Measurements from ENCODE around the gene OCA2. TPM values are rescaled to one million over a fixed set of nuclear protein-coding genes. Genes with fewer than 3 reads are reported as not detected.

The OCA2 gene
- total and polyA plus RNA-seq, 2 of the 13 experiments (the other 11 are each of a cell fraction or from before 2014, with no cell fraction given), result 0.02 to 0.05 TPM

DNA sequence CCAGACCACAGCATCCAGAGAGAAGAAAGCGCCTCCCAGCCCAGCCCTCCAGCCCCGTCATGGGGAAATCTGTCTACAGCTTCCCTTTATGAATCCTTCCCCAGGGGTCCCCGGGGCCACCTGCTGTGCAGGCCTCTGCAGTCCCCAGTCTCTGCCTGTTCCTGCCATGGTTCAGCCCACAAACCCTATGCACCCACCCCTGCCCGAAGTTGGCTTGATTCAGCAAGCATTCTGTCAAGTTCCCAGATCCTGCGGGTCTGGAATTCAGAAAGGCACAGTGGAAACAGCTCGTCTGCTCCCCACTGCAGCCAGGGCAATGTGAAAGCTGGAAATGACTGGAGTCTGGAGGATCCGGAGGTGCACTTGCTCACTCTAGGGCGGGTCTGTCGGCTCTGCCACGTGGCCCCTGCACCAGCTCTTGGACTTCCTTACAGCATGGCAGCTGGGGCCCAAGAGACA lies 2.9 kb upstream of the OCA2 start:
- CTCF ChIA-PET (ENCODE audit: low intra/inter-chr PET ratio, low total read pairs), result no interaction called here

GRCh38 chr15:28101201-28101600 lies 2.1 kb upstream of the OCA2 start:
- WGBS (ENCODE audit: low lambda C conversion rate), result 25% methylated on average over 3 of the region's 8 CpGs
- Histone ChIP-seq H3K27ac (ENCODE audit: extremely low read length, insufficient read depth, low read length) (no peak overlapping the region), H2AFZ (ENCODE audit: low read length) (no peak overlapping the region), H4K20me1 (ENCODE audit: insufficient read depth, low read length) (no peaks in the 10 kb centered on the region), H3K36me3 (replicated peaks in 1 of 2; ENCODE audit: control insufficient read depth in 1 of 2, insufficient read depth in 2 of 2, low read length in 2 of 2) (no peaks in the 10 kb centered on the region), H3K9me3 (ENCODE audit: low read length) (no peaks in the 10 kb centered on the region), H3K4me2 (ENCODE audit: low read depth, low read length) (no peak overlapping the region), H3K4me3 (replicated peaks in 1 of 3; ENCODE audit: insufficient read depth in 1 of 3, low read depth in 2 of 3, low read length in 3 of 3) (no peak overlapping the region), H3K27me3 (ENCODE audit: control insufficient read depth in 1 of 2, insufficient read depth in 2 of 2, low read length in 2 of 2) (peaks cover 9 to 65% of the 10 kb centered on the region in 2 experiments; a peak in 4 of 5 replicates), H3K79me2 (ENCODE audit: insufficient read depth, low read length) (no peaks in the 10 kb centered on the region), H3K4me1 (ENCODE audit: insufficient read depth, low read length) (peaks cover 32% of the 10 kb centered on the region), H3K9ac (ENCODE audit: insufficient read depth, low read depth, low read length) (no peak overlapping the region)
- intact Hi-C loops (cut with micrococcal nuclease; ENCODE audit: unreplicated experiment) (no loop called here), in situ Hi-C loops (cut with HindIII; ENCODE audit: extremely low pct_ligation_motif_present, low pct_unique_long_range_greater_than_20kb) (no loop called here)
- no TSS peak for BruUV-seq (replicated peaks)
- DNase-seq (ENCODE audit: low spot score) (no peak), ATAC-seq (no peak), FAIRE-seq (no peak)
- POLR2A ChIA-PET, result no interaction called here
- CTCF ChIA-PET (ENCODE audit: low intra/inter-chr PET ratio, low total read pairs), result no interaction called here
- TF ChIP-seq MAFG (CRISPR knock-in tag; IDR thresholded peaks at IDR 0.05) (no peak), RAD51 (IDR thresholded peaks at IDR 0.05; ENCODE audit: borderline replicate concordance) (no peak), HNF4A (CRISPR knock-in tag; IDR thresholded peaks at IDR 0.05) (no peak), TGIF2 (CRISPR knock-in tag; IDR thresholded peaks at IDR 0.05) (no peak), ZIK1 (CRISPR knock-in tag; IDR thresholded peaks at IDR 0.05; ENCODE audit: borderline replicate concordance, low read depth) (no peak), TFDP1 (CRISPR knock-in tag; IDR thresholded peaks at IDR 0.05; ENCODE audit: borderline replicate concordance) (no peak), ZNF720 (CRISPR knock-in tag; IDR thresholded peaks at IDR 0.05) (no peak), EZH2 (conservative IDR thresholded peaks at IDR 0.05; ENCODE audit: low read depth, low read length) (no peak), USF2 (IDR thresholded peaks at IDR 0.05; ENCODE audit: low read depth, low read length) (no peak), USF2 (CRISPR knock-in tag; IDR thresholded peaks at IDR 0.05; ENCODE audit: borderline replicate concordance) (no peak)
- TF ChIP-seq, protein P1, sequence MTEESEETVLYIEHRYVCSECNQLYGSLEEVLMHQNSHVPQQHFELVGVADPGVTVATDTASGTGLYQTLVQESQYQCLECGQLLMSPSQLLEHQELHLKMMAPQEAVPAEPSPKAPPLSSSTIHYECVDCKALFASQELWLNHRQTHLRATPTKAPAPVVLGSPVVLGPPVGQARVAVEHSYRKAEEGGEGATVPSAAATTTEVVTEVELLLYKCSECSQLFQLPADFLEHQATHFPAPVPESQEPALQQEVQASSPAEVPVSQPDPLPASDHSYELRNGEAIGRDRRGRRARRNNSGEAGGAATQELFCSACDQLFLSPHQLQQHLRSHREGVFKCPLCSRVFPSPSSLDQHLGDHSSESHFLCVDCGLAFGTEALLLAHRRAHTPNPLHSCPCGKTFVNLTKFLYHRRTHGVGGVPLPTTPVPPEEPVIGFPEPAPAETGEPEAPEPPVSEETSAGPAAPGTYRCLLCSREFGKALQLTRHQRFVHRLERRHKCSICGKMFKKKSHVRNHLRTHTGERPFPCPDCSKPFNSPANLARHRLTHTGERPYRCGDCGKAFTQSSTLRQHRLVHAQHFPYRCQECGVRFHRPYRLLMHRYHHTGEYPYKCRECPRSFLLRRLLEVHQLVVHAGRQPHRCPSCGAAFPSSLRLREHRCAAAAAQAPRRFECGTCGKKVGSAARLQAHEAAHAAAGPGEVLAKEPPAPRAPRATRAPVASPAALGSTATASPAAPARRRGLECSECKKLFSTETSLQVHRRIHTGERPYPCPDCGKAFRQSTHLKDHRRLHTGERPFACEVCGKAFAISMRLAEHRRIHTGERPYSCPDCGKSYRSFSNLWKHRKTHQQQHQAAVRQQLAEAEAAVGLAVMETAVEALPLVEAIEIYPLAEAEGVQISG (CRISPR knock-in tag; IDR thresholded peaks at IDR 0.05), result no peak

More for the DNA sequence above, 2.9 kb upstream of the OCA2 start:
- no peaks in the 10 kb centered on the region for H3K9me3 ChIP-seq (ENCODE audit: low read length)
- no peaks in the 10 kb centered on the region for H3K79me2 ChIP-seq (ENCODE audit: insufficient read depth, low read length)
- no TSS peak for BruUV-seq (replicated peaks)
- no peak overlapping the region for H3K4me3 ChIP-seq (replicated peaks in 1 of 3; ENCODE audit: insufficient read depth in 1 of 3, low read depth in 2 of 3, low read length in 3 of 3)
- WGBS (ENCODE audit: low lambda C conversion rate), result 26% methylated on average over 7 of the region's 10 CpGs
- H3K4me1 ChIP-seq (ENCODE audit: insufficient read depth, low read length), result peaks cover 30% of the 10 kb centered on the region
- no peak for FAIRE-seq
- no peaks in the 10 kb centered on the region for H4K20me1 ChIP-seq (ENCODE audit: insufficient read depth, low read length)
- POLR2A ChIA-PET, result no interaction called here
- TF ChIP-seq ZNF17 (CRISPR knock-in tag; IDR thresholded peaks at IDR 0.05) (no peak), ZKSCAN5 (CRISPR knock-in tag; IDR thresholded peaks at IDR 0.05) (no peak), MED8 (CRISPR knock-in tag; IDR thresholded peaks at IDR 0.05; ENCODE audit: insufficient replicate concordance) (no peak), KDM2A (CRISPR knock-in tag; IDR thresholded peaks at IDR 0.05; ENCODE audit: borderline replicate concordance, low read depth) (no peak)
- TF ChIP-seq, protein P2, sequence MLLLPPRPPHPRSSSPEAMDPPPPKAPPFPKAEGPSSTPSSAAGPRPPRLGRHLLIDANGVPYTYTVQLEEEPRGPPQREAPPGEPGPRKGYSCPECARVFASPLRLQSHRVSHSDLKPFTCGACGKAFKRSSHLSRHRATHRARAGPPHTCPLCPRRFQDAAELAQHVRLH (CRISPR knock-in tag; IDR thresholded peaks at IDR 0.05; ENCODE audit: borderline replicate concordance, low read depth), result no peak
- intact Hi-C loops (cut with micrococcal nuclease; ENCODE audit: unreplicated experiment) (no loop called here), in situ Hi-C loops (cut with HindIII; ENCODE audit: extremely low pct_ligation_motif_present, low pct_unique_long_range_greater_than_20kb) (no loop called here)
- no peak overlapping the region for H3K27ac ChIP-seq (ENCODE audit: extremely low read length, insufficient read depth, low read length)
- no peak overlapping the region for H3K9ac ChIP-seq (ENCODE audit: insufficient read depth, low read depth, low read length)
- H3K36me3 ChIP-seq (replicated peaks in 1 of 2; ENCODE audit: control insufficient read depth in 1 of 2, insufficient read depth in 2 of 2, low read length in 2 of 2), result no peaks in the 10 kb centered on the region
- no peak for DNase-seq (ENCODE audit: low spot score)
- no peak for ATAC-seq
- no peak overlapping the region for H3K4me2 ChIP-seq (ENCODE audit: low read depth, low read length)
- peaks cover 13 to 64% of the 10 kb centered on the region in 2 experiments for H3K27me3 ChIP-seq (ENCODE audit: control insufficient read depth in 1 of 2, insufficient read depth in 2 of 2, low read length in 2 of 2)
- no peak overlapping the region for H2AFZ ChIP-seq (ENCODE audit: low read length)

Data from HepG2 (cell line).